ENCODE results near the gene IL17F. TPM values are rescaled to one million over a fixed set of nuclear protein-coding genes. Genes with fewer than 3 reads are reported as not detected.

IL17F gene
- polyA plus RNA-seq, 1 donor (not counting 4 experiments of a cell fraction or from before 2014, with no cell fraction given): not detected

- Histone ChIP-seq H3K9me3 (ENCODE audit: control insufficient read depth, low read depth, low read length) (no peaks in the 10 kb centered on the region), H4K20me1 (ENCODE audit: control insufficient read depth, extremely low read depth, insufficient read depth, low read length) (no peaks in the 10 kb centered on the region), H3K9me1 (ENCODE audit: control insufficient read depth, extremely low read depth, insufficient read depth, low read length) (no peaks in the 10 kb centered on the region), H3K36me3 (ENCODE audit: control insufficient read depth in 2 of 2, extremely low read depth in 1 of 2, insufficient read depth in 2 of 2, low read length in 2 of 2) (peaks cover 9 to 11% of the 10 kb centered on the region in 2 experiments), H3K27ac (ENCODE audit: control insufficient read depth, insufficient read depth, low read length) (no peak overlapping the region), H3K4me2 (ENCODE audit: control insufficient read depth, extremely low read depth, insufficient read depth, low read depth, low read length) (no peak overlapping the region), H3K4me3 (ENCODE audit: control insufficient read depth in 2 of 3, extremely low read depth in 1 of 3, insufficient read depth in 2 of 3, low read depth in 1 of 3, low read length in 3 of 3) (no peak overlapping the region), H3K79me2 (ENCODE audit: control insufficient read depth, insufficient read depth, low read length) (no peaks in the 10 kb centered on the region), H2AFZ (ENCODE audit: control insufficient read depth, low read length) (no peak overlapping the region), H3K27me3 (ENCODE audit: control insufficient read depth, extremely low read depth, insufficient read depth, low read length) (no peaks in the 10 kb centered on the region), H3K9ac (ENCODE audit: control insufficient read depth, extremely low read depth, insufficient read depth, low read length) (no peak overlapping the region), H3K4me1 (ENCODE audit: control insufficient read depth, extremely low read depth, insufficient read depth, low read length) (no peaks in the 10 kb centered on the region)
- FAIRE-seq: no peak
- no peak for TF ChIP-seq EZH2 (IDR thresholded peaks at IDR 0.05; ENCODE audit: low read length)
- TF ChIP-seq, protein P1, sequence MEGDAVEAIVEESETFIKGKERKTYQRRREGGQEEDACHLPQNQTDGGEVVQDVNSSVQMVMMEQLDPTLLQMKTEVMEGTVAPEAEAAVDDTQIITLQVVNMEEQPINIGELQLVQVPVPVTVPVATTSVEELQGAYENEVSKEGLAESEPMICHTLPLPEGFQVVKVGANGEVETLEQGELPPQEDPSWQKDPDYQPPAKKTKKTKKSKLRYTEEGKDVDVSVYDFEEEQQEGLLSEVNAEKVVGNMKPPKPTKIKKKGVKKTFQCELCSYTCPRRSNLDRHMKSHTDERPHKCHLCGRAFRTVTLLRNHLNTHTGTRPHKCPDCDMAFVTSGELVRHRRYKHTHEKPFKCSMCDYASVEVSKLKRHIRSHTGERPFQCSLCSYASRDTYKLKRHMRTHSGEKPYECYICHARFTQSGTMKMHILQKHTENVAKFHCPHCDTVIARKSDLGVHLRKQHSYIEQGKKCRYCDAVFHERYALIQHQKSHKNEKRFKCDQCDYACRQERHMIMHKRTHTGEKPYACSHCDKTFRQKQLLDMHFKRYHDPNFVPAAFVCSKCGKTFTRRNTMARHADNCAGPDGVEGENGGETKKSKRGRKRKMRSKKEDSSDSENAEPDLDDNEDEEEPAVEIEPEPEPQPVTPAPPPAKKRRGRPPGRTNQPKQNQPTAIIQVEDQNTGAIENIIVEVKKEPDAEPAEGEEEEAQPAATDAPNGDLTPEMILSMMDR (optimal IDR thresholded peaks at IDR 0.05 in 1 of 3, IDR thresholded peaks at IDR 0.05 in 1 of 3, conservative IDR thresholded peaks at IDR 0.05 in 1 of 3; ENCODE audit: extremely low read depth in 1 of 3, insufficient read depth in 2 of 3, low read length in 3 of 3): no peak
- no peak for DNase-seq (ENCODE audit: low read depth, low spot score)
- dilution Hi-C loops (cut with MboI; ENCODE audit: extremely low pct_ligation_motif_present, low sequenced_read_pairs): no loop called here
Observed at GRCh38 chr6:52262620-52263344, 18.5 kb upstream of the IL17F start.

DNA sequence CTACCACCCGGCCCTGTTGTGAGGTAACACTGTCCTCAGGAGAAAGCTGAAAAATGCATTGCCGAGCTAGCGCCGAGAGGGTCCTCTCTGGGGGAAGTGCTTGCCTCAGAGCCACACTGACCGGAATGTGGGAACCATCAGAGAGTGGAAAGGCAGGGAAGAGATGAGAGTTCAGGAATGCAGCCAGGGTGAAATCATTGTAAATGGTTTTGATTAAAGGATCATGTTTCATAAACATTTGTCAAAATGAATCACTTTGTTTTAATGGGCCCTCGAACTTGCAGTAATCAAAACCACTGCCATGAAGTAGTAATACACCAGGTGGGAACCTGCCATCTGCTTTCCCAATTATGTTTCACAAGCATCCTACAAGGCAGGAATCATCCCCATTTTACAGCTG is 16.9 kb upstream of the IL17F start:
- Histone ChIP-seq H3K9me1 (ENCODE audit: control insufficient read depth, extremely low read depth, insufficient read depth, low read length) (no peaks in the 10 kb centered on the region), H3K9ac (ENCODE audit: control insufficient read depth, extremely low read depth, insufficient read depth, low read length) (no peak overlapping the region), H3K9me3 (ENCODE audit: control insufficient read depth, low read depth, low read length) (no peaks in the 10 kb centered on the region), H3K27me3 (ENCODE audit: control insufficient read depth, extremely low read depth, insufficient read depth, low read length) (no peaks in the 10 kb centered on the region), H3K79me2 (ENCODE audit: control insufficient read depth, insufficient read depth, low read length) (no peaks in the 10 kb centered on the region), H2AFZ (ENCODE audit: control insufficient read depth, low read length) (no peak overlapping the region), H3K4me2 (ENCODE audit: control insufficient read depth, extremely low read depth, insufficient read depth, low read depth, low read length) (no peak overlapping the region), H3K36me3 (ENCODE audit: control insufficient read depth in 2 of 2, extremely low read depth in 1 of 2, insufficient read depth in 2 of 2, low read length in 2 of 2) (peaks cover 5 to 7% of the 10 kb centered on the region in 2 experiments), H4K20me1 (ENCODE audit: control insufficient read depth, extremely low read depth, insufficient read depth, low read length) (no peaks in the 10 kb centered on the region), H3K4me1 (ENCODE audit: control insufficient read depth, extremely low read depth, insufficient read depth, low read length) (no peaks in the 10 kb centered on the region), H3K4me3 (ENCODE audit: control insufficient read depth in 2 of 3, extremely low read depth in 1 of 3, insufficient read depth in 2 of 3, low read depth in 1 of 3, low read length in 3 of 3) (no peak overlapping the region), H3K27ac (ENCODE audit: control insufficient read depth, insufficient read depth, low read length) (no peak overlapping the region)
- dilution Hi-C loops (cut with MboI; ENCODE audit: extremely low pct_ligation_motif_present, low sequenced_read_pairs): no loop called here
- DNase-seq (ENCODE audit: low read depth, low spot score) (no peak), FAIRE-seq (no peak)
- TF ChIP-seq, protein P1 (optimal IDR thresholded peaks at IDR 0.05 in 1 of 3, IDR thresholded peaks at IDR 0.05 in 1 of 3, conservative IDR thresholded peaks at IDR 0.05 in 1 of 3; ENCODE audit: extremely low read depth in 1 of 3, insufficient read depth in 2 of 3, low read length in 3 of 3): no peak
- no peak for TF ChIP-seq EZH2 (IDR thresholded peaks at IDR 0.05; ENCODE audit: low read length)
